ENCODE results near the gene LRRK1.

The LRRK1 gene

DNA sequence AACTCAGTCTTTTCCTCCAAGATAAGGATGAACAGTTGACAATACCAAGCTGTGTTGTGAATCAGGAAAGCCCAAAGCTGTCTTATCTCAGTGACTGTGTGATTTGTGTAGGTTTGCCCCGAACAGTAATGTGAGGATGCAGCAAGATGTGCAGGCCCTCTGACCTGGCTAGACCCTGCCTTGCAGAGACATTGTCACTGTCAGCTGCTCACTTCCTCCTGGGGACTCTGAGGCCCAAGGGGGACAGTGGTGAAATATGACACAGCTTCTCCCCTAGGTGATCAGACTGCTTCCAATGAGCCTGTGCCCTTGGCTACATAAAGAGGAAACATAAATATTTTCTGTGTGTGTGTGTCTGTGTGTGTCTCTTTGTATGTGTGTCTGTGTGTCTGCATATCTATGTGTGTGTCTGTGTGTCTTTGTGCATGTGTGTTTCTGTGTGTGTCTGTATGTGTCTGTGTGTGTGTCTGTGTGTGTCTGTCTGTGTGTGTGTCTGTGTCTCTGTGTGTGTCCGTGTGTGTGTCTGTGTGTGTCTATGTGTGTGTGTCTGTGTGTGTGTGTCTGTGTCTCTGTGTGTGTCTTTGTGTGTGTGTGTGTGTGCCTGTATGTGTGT, 21.7 kb downstream of the LRRK1 start:
- no peak for DNase-seq

DNA sequence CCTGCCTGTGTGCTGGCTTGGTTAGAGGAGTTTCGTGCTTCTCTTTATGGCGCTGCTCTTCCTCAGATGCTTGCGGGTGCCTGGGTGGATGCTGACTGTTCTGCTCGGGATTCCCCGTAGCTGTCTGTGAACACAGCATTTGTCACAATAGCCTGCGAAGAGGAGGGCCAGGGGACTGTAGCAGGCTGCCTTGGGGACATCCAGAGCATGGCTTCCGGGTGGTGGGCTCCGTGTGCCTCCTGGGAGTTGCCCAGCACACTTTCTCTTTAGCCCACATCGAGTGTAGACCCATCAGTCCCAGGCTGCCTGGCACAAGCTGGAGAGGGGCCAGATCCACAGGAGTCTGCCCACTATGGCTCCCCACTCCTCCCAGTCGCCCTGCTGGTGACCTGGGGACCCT, 22.4 kb downstream of the LRRK1 start:
- no peak for DNase-seq

DNA sequence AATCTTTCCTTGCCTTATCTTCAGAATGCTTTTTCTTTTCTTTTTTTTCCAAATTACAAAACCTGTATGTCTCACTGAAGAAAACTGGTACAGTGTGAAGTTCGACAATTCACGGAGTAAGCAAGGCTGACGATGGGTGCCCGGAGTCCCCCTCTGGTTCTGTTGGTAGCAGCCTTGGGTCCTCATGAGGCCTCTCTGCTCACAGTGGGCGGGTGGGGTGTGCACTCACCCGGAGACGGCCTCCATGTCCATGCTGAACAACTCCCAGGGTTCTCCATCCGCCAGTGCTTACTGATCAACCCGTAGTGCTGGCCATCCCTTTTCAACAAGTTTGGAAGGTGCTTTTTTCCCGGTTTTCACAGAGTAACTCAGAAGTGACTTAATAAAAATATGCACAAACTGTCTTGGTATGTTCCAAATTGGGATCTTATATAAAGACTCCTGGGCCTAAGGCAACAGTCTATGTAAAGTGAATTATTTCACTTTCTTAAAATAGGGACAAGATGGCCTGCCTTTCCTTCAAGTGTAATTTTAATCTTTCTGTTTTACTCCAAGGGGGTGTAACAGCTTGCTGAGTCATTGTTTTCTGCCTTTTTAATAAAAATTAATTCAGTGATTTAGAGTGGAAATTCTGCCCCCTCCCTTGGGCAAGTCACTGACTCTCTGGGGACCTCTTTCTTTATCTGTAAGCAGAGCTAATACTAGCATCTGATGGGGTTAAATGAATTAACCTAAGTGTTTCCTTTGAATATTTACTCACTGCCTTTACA, 23.7 kb downstream of the LRRK1 start:
- DNase-seq, result no peak

DNA sequence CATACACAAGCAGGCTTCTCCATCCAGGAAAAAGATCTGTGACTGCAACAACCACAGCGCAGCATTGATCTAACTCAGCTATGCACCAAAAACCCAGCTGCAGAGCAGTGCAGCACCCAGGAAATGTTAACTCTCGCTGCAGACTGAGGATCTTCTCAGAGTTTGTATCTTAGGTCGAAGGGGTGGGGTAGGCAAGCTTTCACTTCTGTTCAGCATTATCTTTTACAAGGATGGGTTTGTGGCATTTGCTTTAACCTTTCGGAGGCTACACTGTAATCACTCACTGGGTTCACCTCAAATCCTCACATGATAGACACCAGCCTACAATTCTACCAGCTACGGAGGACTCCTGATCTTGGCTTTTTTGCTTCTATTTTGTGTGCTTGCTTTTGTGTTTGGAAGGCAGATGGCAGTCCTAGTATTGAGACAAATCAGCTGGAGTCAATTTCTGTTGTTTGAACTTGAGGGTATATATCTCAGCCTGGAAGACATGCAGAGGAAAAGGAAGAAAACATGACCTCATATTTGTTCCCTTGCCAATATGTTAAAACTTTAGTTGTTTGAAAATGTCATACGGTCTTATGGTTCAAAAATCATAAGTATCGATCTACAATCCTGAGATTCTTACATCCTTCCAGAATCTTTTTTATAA, 25.2 kb downstream of the LRRK1 start:
- DNase-seq, result no peak

DNA sequence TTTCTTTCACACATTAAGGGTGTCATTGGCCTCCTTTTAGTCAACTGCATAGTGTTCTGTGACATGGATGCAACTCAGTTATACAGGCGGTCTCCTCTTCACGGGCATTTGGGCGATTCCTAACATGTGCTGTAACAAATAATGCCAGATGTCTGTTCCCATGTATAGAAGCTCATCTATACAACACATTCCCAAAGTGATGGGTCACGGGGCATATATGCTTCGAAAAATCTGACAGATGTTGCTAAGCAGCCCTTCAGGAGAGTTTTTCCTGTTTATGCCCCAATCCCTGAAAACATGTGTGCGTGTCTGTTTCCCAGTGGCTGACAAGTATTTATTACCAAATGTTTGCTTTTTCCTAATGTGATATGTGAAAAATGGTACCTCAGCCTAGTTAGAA, 25.8 kb downstream of the LRRK1 start:
- DNase-seq, result no peak

DNA sequence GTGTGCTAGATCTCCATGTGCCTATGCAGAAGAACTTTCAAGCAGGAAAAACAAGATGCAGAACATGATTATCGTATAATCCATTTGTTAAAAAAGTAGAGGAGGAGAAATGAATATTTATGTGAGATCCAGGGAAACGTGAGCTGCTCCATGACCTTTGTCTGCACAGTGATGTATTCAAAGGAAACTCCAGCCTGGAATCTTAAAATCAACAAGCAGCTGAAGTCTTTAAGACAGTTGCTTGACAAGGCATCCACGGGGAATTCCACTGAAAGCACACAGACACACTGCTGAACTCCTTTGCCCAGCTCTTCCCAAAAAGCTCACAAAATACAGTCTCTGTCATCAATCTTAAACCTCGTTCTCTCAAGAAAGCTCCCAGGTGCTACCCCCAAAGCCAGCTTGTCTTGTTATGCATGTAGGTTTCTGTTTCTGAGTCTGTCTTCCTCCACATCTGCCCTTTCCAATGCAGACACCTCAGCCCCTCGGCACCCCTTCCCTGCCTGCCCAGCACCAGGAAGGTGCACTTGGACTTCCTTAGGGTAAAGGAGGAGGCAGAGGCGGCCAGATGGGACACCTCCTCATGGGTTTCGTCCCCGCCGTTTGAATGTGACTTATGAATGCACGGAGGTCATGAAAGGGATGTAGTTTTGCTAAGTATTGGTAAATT, 28.7 kb downstream of the LRRK1 start:
- DNase-seq, result no peak

DNA sequence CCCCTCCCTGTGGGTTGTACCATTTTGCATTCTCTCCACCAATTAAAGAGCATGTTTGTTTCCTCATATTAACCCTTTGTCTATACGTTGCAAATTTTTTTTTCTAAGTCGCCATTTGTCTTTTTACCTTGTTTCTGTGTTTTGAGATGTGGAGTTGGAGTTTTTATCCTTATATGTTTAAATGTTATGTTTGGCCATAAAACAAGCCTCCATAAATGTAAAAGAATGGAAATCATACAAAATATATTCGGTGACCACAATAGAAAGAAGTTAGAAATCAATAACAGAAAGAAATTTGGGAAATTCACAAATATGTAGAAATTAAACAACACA, 29.2 kb downstream of the LRRK1 start:
- DNase-seq, result no peak

DNA sequence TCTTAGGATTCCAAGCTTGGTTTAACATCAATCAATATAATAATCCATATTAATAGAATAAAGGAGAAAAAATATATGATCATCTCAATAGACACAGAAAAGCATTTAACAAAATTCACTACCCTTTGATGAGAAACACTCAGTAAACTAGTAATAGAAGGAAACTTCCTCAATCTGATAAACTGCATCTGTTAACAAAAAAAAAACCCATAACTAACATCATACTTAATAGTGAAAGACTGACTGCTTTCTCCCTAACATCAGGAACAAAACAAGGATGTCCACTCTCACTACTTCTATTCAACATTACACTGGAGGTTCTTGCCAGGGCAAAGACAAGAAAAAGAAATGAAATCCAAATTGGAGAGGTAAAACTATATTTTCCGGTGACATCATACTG, 30.5 kb downstream of the LRRK1 start:
- DNase-seq, result no peak

DNA sequence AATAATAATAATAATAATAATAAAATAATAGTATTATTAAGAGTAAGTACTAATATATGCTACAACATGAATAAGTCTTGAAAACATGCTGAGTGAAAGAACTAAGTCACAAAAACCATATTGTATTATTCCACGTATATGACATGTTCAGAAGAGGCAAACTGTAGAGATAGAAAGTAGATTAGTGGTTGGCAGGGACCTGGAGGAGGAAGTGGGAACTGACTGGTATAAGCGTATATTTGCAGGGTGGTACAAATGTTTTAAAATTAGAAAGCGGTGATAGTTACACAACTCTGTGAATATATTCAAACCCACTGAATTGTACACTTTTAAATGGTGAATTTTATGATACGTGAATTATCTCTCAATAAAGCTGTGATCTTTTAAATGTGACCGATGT, 32.8 kb downstream of the LRRK1 start:
- no peak for DNase-seq

DNA sequence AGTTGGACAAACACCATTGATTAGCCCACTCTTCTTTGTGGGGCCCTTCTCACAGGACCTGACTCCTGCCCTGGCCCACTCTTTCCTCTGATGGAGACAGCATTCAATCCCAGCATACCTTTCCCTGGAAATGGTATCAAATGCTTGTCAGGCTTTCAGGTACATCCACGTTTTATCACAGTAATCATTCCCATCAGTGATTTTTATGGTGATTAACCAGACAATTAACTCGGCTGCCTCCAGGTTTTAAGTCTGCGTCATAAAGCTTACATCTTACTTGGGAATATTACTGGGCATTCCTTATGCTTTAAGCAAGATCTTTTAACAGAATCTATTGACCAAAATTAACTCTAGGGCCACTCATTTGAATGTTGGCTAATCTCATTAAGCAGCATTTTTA, 33.4 kb downstream of the LRRK1 start:
- DNase-seq, result no peak

DNA sequence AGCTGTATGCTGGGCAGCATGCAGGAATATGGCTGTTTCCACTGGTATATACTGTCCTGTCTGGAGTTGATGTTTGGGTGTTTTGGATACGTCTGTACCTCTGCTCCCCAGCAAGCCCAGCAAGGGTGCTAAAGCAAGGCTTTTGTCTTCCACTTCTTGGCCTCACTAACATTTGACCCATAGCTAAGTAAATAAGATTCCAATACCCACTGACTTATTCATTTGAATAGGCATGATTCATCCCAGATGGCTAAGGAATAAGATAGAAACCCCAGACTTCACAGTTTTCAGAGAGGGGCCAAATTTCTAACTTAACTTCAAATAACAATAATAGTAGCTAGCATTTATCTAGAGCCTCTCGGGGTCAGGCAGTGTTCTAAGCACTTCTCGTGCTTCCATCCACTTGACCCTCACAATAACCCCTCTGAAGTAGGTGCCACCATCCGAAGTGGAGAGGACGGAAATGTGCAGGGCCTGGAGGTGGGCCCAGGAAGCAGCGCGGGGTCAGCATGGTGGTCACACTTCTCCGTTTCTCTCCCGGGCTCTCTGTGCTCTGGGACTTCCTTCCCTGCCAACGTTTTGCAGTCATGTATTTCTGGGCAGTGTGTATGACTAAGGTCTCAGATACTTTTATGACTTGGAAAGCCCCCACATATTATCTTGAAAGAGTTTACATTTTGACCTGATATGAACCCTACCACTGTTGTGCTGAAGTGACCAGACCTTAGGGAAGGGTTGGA, 39.3 kb downstream of the LRRK1 start:
- no peak for DNase-seq

DNA sequence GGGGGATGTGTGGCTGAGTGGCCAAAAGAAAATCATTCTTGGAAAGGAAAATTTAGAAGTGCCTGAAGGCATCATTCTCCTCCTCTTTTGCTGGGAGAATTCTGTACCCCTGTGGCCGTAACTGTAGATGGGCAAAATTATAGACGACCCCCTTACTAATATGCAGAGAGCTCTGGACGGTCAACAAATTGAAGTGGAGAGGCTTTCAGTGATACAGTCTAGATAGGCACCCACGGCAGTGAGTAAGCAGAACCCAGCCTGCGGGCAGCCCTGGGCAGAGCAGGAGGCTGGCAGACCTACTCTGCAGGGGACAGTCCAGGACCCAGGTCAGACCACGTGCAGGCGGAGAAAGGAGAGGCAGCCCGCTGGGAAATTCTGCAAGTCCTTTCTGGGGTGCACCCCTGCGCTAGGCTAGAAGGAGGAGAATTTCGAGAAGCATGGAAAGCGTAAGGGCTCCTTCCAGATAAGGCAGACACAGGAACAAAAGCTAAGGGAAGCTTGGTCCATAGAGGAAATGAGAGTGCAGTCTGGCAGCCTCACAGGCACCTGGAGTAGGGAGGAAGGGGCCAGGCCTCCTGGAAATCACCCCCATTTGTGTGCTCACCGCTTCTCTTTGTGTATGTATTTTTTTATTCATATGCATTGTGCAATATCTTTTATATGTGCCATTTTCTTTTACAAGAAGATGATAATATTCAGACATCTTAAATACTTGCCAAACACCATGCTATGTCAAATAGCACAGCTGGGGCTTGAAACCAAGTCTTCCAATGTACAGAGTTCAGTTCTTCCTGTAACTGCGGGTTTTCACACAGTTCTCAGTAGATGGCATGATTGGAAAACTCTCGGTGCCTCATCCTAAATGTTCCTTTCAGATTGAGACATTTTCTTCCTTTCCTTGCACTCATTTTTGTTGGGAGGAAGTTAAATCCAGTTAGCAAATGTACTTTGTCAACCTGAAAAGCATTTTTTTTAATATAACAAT, 40.2 kb downstream of the LRRK1 start:
- no peak for DNase-seq

DNA sequence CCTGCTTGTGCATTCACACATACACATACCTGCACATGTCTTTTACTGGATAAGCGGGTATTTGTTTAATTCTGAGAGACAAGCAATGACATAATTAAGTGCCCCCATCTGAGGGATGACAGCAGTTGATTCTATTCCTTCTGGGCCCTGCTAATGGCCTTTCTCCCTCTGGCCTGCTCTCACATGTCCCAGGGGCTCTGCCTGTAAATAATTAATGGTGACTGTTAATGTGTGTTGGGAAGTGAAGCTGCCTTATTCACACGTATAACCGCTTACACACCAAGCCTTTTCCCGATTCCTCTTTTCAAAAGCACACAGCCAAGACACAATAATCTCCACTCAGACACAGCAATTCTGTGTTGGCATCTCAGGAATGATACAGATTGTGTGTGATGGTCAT, 47.8 kb downstream of the LRRK1 start:
- DNase-seq, result no peak

DNA sequence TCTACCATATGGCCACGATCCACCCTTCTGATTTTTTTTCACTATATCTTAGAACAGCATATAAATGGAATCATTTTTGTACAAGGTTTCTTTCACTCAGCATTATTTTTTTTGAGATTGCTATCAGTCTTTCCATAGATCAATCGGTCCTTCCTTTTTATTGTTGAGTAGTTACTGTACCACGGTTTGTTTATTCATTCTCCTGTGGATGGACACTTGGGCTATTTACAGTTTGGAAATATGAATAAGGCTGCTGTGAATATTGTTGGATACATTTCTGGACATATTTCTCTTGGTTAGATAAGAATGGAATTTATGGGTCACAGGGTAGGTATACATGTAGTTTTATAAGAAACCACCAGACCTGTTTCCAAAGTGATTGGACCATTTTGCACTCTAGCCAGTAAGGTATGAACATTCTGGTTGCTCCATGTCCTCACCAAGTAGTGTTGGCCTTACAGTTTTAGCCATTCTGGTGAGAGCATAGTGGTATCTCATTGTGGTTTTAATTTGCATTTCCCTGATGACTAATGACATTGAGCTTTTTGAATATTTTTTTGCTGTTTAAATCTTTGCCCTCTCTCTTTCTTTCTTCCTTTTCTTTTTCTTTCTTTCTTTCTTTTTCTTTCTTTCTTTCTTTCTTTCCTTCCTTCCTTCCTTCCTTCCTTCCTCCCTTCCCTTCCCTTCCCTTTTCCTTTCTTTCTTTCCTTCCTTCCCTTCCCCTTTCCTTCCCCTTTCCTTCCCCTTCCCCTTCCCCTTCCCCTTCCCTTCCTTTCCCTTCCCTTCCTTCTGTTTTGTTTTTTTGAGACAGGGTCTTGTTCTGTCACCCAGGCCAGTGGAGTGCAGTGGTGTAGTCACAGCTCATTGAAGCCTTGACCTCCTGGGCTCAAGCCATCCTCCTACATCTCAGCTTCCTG, 49.2 kb downstream of the LRRK1 start:
- no peak for DNase-seq

DNA sequence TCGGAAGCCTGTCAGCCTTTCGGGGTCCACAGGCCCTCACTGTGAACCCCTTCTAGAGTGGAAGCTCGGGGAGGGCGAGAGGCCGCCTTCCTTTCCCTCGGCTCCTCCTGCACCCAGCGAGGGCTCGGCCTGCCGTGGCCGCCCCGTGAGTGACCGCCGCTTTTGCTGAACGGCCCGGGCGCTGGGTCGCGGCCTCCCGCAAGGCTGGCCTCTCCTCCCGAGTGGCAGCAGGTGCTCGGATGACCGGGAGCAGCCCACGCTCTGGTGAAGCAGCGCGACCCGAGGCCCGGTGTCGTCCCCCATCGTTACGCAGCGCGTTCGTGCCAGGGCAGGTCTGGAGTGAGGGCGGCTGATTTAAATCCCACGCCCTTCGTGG, 53.8 kb downstream of the LRRK1 start:
- no peak for DNase-seq

DNA sequence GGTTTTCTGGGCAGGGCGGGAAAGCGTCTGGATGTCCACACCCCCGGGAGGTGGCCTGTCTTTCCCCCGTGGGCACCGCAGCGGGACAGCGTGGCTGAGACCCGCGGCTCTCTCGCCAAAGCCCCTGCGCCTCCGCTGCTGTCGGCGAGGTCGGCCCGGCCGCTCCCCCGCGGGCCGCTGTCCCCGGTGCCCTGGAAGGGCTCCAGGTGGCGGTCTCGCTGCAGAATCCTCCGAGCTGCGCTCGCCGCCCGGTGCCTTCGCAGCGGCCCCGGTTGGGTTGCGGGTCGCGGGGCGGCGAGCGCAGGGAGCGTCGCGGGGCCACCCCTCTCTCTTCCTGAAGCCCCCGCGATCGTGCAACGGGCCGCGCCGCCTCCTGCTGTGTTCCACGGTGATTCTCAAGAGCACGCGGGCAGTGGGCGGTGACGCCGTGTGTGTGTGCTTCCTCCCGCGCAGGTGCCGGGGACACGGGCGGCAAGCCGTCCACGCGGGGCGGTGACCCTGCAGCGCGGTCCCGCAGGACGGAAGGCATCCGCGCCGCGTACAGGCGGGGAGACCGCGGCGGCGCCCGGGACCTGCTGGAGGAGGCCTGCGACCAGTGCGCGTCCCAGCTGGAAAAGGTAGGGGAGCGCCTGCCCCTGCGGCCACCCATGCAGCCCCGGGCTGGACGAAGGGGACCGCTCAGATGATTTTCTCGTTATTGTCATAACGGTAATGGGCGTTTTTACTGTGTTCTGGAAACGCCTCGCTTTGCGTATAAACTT, 54.4 kb downstream of the LRRK1 start:
- DNase-seq, result no peak

DNA sequence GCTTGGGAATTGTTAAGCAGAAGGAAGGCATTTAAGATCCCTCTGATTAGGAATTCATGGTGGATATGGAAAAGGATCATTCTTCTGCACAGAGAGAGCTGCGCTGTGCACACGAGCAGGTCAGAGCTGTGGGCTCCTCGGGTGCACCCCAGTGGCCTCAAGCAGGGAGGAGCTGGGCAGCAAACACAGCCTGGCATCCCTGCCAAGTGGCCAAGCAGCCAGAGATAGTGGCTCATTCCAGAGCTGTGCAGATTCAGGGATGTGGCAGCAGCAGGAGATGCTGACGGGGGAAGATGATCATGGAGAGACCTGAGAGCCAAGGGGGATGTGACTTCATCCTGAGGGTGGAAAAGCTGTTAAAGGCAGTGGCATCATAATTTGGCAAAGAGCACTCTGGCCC, 55.9 kb downstream of the LRRK1 start:
- DNase-seq, result no peak

DNA sequence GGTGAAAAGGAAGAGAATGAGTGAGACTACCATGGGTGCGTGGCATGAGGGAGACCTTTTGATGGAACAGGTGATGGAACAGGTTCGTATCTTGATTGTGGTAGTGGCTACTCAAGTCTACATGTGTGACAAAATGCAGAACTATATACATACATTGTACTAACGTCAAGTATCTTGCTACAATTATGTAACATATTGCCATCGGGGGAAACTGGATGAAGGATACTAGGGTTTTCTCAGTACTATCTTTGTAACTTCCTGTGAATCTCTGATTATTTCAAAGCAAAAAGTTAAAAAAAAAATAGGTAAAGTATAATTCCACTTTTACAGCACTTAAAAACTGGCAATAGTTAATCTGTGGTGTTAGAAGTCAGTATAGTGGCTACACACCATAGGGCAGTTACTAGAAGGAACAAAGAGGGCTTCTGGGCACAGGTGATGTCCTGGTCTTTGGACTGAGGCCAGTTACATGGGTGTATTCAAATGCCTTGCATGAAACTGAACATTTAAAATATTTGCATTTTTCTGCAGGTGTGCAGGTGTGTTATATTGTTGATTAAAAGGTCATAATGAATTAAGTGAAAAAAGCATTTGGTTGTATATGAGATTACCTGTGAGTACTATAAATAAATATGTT, 61.4 kb downstream of the LRRK1 start:
- DNase-seq, result no peak

DNA sequence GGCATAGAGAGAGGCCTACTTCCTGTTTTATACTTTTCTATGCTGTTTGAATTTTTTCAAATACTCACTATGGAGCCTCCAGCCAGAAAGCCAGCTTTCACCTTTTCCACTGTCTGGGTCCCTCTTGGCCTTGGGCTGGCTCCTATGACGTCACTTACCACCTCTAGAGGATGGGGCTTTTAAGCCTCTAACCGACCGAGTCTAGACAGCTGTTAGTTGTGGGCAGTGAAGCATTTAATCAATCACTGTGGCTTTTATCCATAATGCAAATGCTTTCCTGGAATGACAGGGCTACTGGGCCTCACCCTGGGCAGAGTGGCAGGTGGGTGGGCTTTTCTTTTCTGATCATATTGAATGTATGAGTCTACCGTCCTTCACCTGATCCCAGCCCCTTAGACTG, 61.9 kb downstream of the LRRK1 start:
- no peak for DNase-seq

DNA sequence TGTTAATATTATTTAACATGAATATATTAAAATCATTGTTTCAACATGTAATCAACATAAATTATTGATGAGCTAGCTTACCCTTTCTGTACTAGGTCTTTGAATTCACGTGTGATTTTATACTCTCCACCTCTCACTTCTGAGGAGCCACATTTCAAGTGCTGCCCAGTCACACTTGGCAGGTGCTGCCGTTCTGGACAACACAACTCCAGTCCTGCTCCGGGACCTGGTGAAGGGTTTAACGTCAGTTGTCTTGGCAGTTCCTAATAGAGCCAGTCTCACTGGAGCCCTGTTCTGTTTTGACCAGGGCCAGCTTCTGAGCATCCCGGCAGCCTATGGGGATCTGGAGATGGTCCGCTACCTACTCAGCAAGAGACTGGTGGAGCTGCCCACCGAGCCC, 64.1 kb downstream of the LRRK1 start:
- DNase-seq, result no peak
